ENCODE measurements around the gene ACP5.
"Not testable (repeated sequence)": the region's sequence is repeated elsewhere in the genome, so short reads cannot be mapped to it uniquely, and the experiment has no call there.

The ACP5 gene

GRCh38 chr19:11580116-11580515 lies 2.7 kb upstream of the ACP5 start:
- 91 to 96% methylated on average over 3 to 4 of the region's 4 CpGs for WGBS, 2 experiments
- Histone ChIP-seq H3K9me3 (ENCODE audit: control insufficient read depth, low read length) (no peaks in the 10 kb centered on the region), H3K27me3 (ENCODE audit: control insufficient read depth, insufficient read depth, low read length, poor library complexity, severe bottlenecking) (no peaks in the 10 kb centered on the region), H3K27ac (ENCODE audit: insufficient read depth, low read depth, low read length, poor library complexity, severe bottlenecking) (no peak overlapping the region), H3K36me3 (ENCODE audit: control insufficient read depth, insufficient read depth, low read length) (no peaks in the 10 kb centered on the region), H3K4me1 (ENCODE audit: control insufficient read depth, insufficient read depth, low read length) (no peaks in the 10 kb centered on the region), H3K4me3 (ENCODE audit: insufficient read depth, low read depth, low read length) (no peak overlapping the region)

GRCh38 chr19:11578258-11579142 lies 1.1 kb upstream of the ACP5 start:
- H3K9me3 ChIP-seq (ENCODE audit: control insufficient read depth, low read length), result no peaks in the 10 kb centered on the region
- H3K4me1 ChIP-seq (ENCODE audit: control insufficient read depth, insufficient read depth, low read length), result no peaks in the 10 kb centered on the region
- H3K27me3 ChIP-seq (ENCODE audit: control insufficient read depth, insufficient read depth, low read length, poor library complexity, severe bottlenecking), result no peaks in the 10 kb centered on the region
- no peak overlapping the region for H3K4me3 ChIP-seq (ENCODE audit: insufficient read depth, low read depth, low read length)
- no peak overlapping the region for H3K27ac ChIP-seq (ENCODE audit: insufficient read depth, low read depth, low read length, poor library complexity, severe bottlenecking)
- WGBS, 2 experiments, result 83 to 84% methylated on average over 62 of the region's 62 CpGs
- H3K36me3 ChIP-seq (ENCODE audit: control insufficient read depth, insufficient read depth, low read length), result no peaks in the 10 kb centered on the region

GRCh38 chr19:11576227-11576626 lies 1.2 kb downstream of the ACP5 start:
- H3K36me3 ChIP-seq (ENCODE audit: control insufficient read depth, insufficient read depth, low read length), result no peaks in the 10 kb centered on the region
- H3K27me3 ChIP-seq (ENCODE audit: control insufficient read depth, insufficient read depth, low read length, poor library complexity, severe bottlenecking), result no peaks in the 10 kb centered on the region
- H3K9me3 ChIP-seq (ENCODE audit: control insufficient read depth, low read length), result no peaks in the 10 kb centered on the region
- H3K4me3 ChIP-seq (ENCODE audit: insufficient read depth, low read depth, low read length), result no peak overlapping the region
- WGBS, 2 experiments, result 94% methylated on average over 15 of the region's 15 CpGs
- H3K27ac ChIP-seq (ENCODE audit: insufficient read depth, low read depth, low read length, poor library complexity, severe bottlenecking), result no peak overlapping the region
- H3K4me1 ChIP-seq (ENCODE audit: control insufficient read depth, insufficient read depth, low read length), result no peaks in the 10 kb centered on the region

GRCh38 chr19:11574689-11575088 lies 2.8 kb downstream of the ACP5 start:
- Histone ChIP-seq H3K27me3 (ENCODE audit: control insufficient read depth, insufficient read depth, low read length, poor library complexity, severe bottlenecking) (no peaks in the 10 kb centered on the region), H3K36me3 (ENCODE audit: control insufficient read depth, insufficient read depth, low read length) (no peaks in the 10 kb centered on the region)
- 91 to 95% methylated on average over 9 of the region's 9 CpGs for WGBS, 2 experiments

GRCh38 chr19:11573763-11574162 lies 3.7 kb downstream of the ACP5 start:
- H3K27me3 ChIP-seq (ENCODE audit: control insufficient read depth, insufficient read depth, low read length, poor library complexity, severe bottlenecking); H3K36me3 ChIP-seq (ENCODE audit: control insufficient read depth, insufficient read depth, low read length); H3K27ac ChIP-seq (ENCODE audit: insufficient read depth, low read depth, low read length, poor library complexity, severe bottlenecking); H3K4me3 ChIP-seq (ENCODE audit: insufficient read depth, low read depth, low read length); H3K4me1 ChIP-seq (ENCODE audit: control insufficient read depth, insufficient read depth, low read length); H3K9me3 ChIP-seq (ENCODE audit: control insufficient read depth, low read length): not testable (repeated sequence)
- WGBS, 2 experiments, result 84 to 87% methylated on average over 4 of the region's 4 CpGs

More at GRCh38 chr19:11574689-11575088, 2.8 kb downstream of the ACP5 start:
- H3K4me1 ChIP-seq (ENCODE audit: control insufficient read depth, insufficient read depth, low read length), result no peaks in the 10 kb centered on the region
- no peaks in the 10 kb centered on the region for H3K9me3 ChIP-seq (ENCODE audit: control insufficient read depth, low read length)
- no peak overlapping the region for H3K4me3 ChIP-seq (ENCODE audit: insufficient read depth, low read depth, low read length)
- H3K27ac ChIP-seq (ENCODE audit: insufficient read depth, low read depth, low read length, poor library complexity, severe bottlenecking), result no peak overlapping the region

GRCh38 chr19:11573354-11573753 lies 4.1 kb downstream of the ACP5 start:
- not testable (repeated sequence) for H3K4me1 ChIP-seq (ENCODE audit: control insufficient read depth, insufficient read depth, low read length); H3K36me3 ChIP-seq (ENCODE audit: control insufficient read depth, insufficient read depth, low read length); H3K4me3 ChIP-seq (ENCODE audit: insufficient read depth, low read depth, low read length); H3K27ac ChIP-seq (ENCODE audit: insufficient read depth, low read depth, low read length, poor library complexity, severe bottlenecking); H3K9me3 ChIP-seq (ENCODE audit: control insufficient read depth, low read length); H3K27me3 ChIP-seq (ENCODE audit: control insufficient read depth, insufficient read depth, low read length, poor library complexity, severe bottlenecking)
- 91 to 93% methylated on average over 6 of the region's 6 CpGs for WGBS, 2 experiments

- H3K36me3 ChIP-seq (ENCODE audit: control insufficient read depth, insufficient read depth, low read length), result no peaks in the 10 kb centered on the region
- no peaks in the 10 kb centered on the region for H3K9me3 ChIP-seq (ENCODE audit: control insufficient read depth, low read length)
- 78 to 84% methylated on average over 5 of the region's 5 CpGs for WGBS, 2 experiments
- H3K27me3 ChIP-seq (ENCODE audit: control insufficient read depth, insufficient read depth, low read length, poor library complexity, severe bottlenecking), result no peaks in the 10 kb centered on the region
- H3K4me1 ChIP-seq (ENCODE audit: control insufficient read depth, insufficient read depth, low read length), result no peaks in the 10 kb centered on the region
- no peak overlapping the region for H3K4me3 ChIP-seq (ENCODE audit: insufficient read depth, low read depth, low read length)
- no peak overlapping the region for H3K27ac ChIP-seq (ENCODE audit: insufficient read depth, low read depth, low read length, poor library complexity, severe bottlenecking)
Measured at GRCh38 chr19:11570039-11570462, 7.4 kb downstream of the ACP5 start.

GRCh38 chr19:11566164-11566563 lies 11.3 kb downstream of the ACP5 start:
- H3K36me3 ChIP-seq (ENCODE audit: control insufficient read depth, insufficient read depth, low read length), result no peaks in the 10 kb centered on the region

GRCh38 chr19:11565649-11565980 lies 11.8 kb downstream of the ACP5 start:
- not testable (repeated sequence) for H3K9me3 ChIP-seq (ENCODE audit: control insufficient read depth, low read length); H3K27ac ChIP-seq (ENCODE audit: insufficient read depth, low read depth, low read length, poor library complexity, severe bottlenecking); H3K36me3 ChIP-seq (ENCODE audit: control insufficient read depth, insufficient read depth, low read length); H3K4me1 ChIP-seq (ENCODE audit: control insufficient read depth, insufficient read depth, low read length); H3K4me3 ChIP-seq (ENCODE audit: insufficient read depth, low read depth, low read length); H3K27me3 ChIP-seq (ENCODE audit: control insufficient read depth, insufficient read depth, low read length, poor library complexity, severe bottlenecking)
- WGBS, 2 experiments, result 94 to 97% methylated on average over 5 of the region's 5 CpGs

More at GRCh38 chr19:11566164-11566563, 11.3 kb downstream of the ACP5 start:
- H3K27ac ChIP-seq (ENCODE audit: insufficient read depth, low read depth, low read length, poor library complexity, severe bottlenecking), result no peak overlapping the region
- H3K9me3 ChIP-seq (ENCODE audit: control insufficient read depth, low read length), result no peaks in the 10 kb centered on the region
- no peak overlapping the region for H3K4me3 ChIP-seq (ENCODE audit: insufficient read depth, low read depth, low read length)
- no peaks in the 10 kb centered on the region for H3K27me3 ChIP-seq (ENCODE audit: control insufficient read depth, insufficient read depth, low read length, poor library complexity, severe bottlenecking)
- WGBS, 2 experiments, result 95 to 96% methylated on average over 2 of the region's 2 CpGs
- no peaks in the 10 kb centered on the region for H3K4me1 ChIP-seq (ENCODE audit: control insufficient read depth, insufficient read depth, low read length)

- not testable (repeated sequence) for H3K4me3 ChIP-seq (ENCODE audit: insufficient read depth, low read depth, low read length); H3K9me3 ChIP-seq (ENCODE audit: control insufficient read depth, low read length); H3K27me3 ChIP-seq (ENCODE audit: control insufficient read depth, insufficient read depth, low read length, poor library complexity, severe bottlenecking); H3K27ac ChIP-seq (ENCODE audit: insufficient read depth, low read depth, low read length, poor library complexity, severe bottlenecking); H3K36me3 ChIP-seq (ENCODE audit: control insufficient read depth, insufficient read depth, low read length); H3K4me1 ChIP-seq (ENCODE audit: control insufficient read depth, insufficient read depth, low read length)
- WGBS, 2 experiments, result 94 to 95% methylated on average over 5 to 6 of the region's 6 CpGs
Measured at GRCh38 chr19:11564082-11564807, 13.2 kb downstream of the ACP5 start.

Measured in ectodermal cell (in vitro differentiated cells).